Stimulated activated naive B cell treated with anti-CD40 and anti-IgM and Interleukin-4, amounts not matched to agents 10 μg/mL and 1 μg/mL and 100 μg/mL, for 72 hours (primary cell): ENCODE results near the gene OSTM1.
A peak's percentile ranks its signal among the peaks of the same experiment; 100 is the strongest.
"Not testable (repeated sequence)": the region's sequence is repeated elsewhere in the genome, so short reads cannot be mapped to it uniquely, and the experiment has no call there.

ENCODE experiments used
- ATAC-seq, 2 donors: fragments of 150-1000 bp; cut with Tn5 transposase; replicated peaks; 2 replicates each; pipeline ENCODE4 v1.10.0; 2021; ENCODE audit warnings: moderate library complexity in 1 of 2
- DNase-seq: peaks from one replicate; pipeline ENCODE4 v3.0.0; 2021
- H3K27ac Mint-ChIP-seq: one replicate; pipeline ENCODE4 v1.8.0; 2022; ENCODE audit warnings: mild to moderate bottlenecking, mixed read lengths
- H3K27me3 Mint-ChIP-seq, 2 donors: one replicate each; pipeline ENCODE4 v1.8.0; 2022; ENCODE audit warnings: mixed read lengths in 2 of 2
- H3K36me3 Mint-ChIP-seq, 2 donors: one replicate each; pipeline ENCODE4 v1.8.0; 2022; ENCODE audit warnings: mixed read lengths in 2 of 2, mild to moderate bottlenecking in 1 of 2
- H3K4me1 Mint-ChIP-seq, 2 donors: one replicate each; pipeline ENCODE4 v1.8.0; 2022; ENCODE audit warnings: mixed read lengths in 2 of 2, mild to moderate bottlenecking in 1 of 2
- H3K4me3 Mint-ChIP-seq, 2 donors: one replicate each; pipeline ENCODE4 v1.8.0; 2022; ENCODE audit warnings: mild to moderate bottlenecking in 2 of 2, mixed read lengths in 2 of 2, moderate library complexity in 1 of 2
- H3K9me3 Mint-ChIP-seq, 2 donors: one replicate each; pipeline ENCODE4 v1.8.0; 2022; ENCODE audit warnings: mixed read lengths in 2 of 2, mild to moderate bottlenecking in 1 of 2

OSTM1 gene

DNA sequence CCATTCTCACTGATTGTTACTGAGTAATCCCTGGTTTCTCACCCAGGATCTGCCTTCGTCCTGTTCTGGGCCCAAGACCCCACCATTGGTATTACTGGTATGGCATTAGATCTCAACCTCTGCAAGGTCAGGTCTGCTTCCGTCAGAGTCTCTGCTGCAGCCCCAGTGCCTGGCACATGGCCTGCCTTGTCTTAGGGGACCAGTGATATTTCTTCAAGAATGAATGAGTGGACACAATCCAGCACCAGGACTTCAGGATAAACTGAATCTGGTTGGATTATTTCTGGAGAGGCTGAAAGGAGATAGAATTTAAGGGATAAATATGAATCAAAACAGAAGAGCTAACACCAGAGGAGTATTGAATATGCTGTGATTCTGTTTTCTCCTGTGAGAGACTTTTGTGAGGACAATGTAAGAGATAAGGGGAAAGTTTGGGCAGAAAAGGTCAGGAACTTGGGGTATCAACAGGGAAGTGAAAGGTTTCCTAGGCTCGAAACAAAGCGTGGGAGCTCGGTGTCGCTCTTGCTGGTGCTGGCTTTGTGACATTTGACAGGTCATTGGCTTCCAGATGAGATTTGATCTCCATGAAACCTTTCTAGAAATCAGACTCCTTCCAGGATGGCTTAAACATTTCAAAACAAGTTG lies 53.9 kb downstream of the OSTM1 start:
- H3K4me3 Mint-ChIP-seq = no peak overlapping the region
- H3K27ac Mint-ChIP-seq = no peak overlapping the region
- peaks cover 5 to 10% of the 10 kb centered on the region in 2 donors for H3K36me3 Mint-ChIP-seq
- DNase-seq (no peak), ATAC-seq (no peak)
- H3K27me3 Mint-ChIP-seq = peaks cover 0 to 10% of the 10 kb centered on the region in 2 donors
- H3K9me3 Mint-ChIP-seq = peaks cover 6 to 9% of the 10 kb centered on the region in 2 donors
- H3K4me1 Mint-ChIP-seq = no peaks in the 10 kb centered on the region

DNA sequence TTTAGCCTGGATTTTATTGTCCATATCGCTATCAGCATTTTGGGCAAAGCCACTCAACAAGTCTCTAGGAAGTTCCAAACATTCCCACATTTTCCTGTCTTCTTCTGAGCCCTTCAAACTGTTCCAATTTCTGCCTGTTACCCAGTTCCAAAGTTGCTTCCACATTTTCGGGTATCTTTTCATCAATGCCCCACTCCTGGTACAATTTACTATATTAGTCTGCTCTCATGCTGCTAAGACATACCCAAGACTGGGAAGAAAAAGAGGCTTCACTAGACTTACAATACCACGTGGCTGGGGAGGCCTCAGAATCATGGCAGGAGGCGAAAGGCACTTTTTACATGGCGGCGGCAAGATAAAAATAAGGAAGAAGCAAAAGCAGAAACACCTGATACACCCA lies 58.3 kb downstream of the OSTM1 start:
- Mint-ChIP-seq H3K36me3 (peaks cover 5 to 29% of the 10 kb centered on the region in 2 donors), H3K9me3 (peaks cover 13 to 16% of the 10 kb centered on the region in 2 donors), H3K27me3 (peaks cover 0 to 14% of the 10 kb centered on the region in 2 donors)
- H3K4me3 Mint-ChIP-seq, H3K27ac Mint-ChIP-seq, ATAC-seq, H3K4me1 Mint-ChIP-seq, DNase-seq: not testable (repeated sequence)

DNA sequence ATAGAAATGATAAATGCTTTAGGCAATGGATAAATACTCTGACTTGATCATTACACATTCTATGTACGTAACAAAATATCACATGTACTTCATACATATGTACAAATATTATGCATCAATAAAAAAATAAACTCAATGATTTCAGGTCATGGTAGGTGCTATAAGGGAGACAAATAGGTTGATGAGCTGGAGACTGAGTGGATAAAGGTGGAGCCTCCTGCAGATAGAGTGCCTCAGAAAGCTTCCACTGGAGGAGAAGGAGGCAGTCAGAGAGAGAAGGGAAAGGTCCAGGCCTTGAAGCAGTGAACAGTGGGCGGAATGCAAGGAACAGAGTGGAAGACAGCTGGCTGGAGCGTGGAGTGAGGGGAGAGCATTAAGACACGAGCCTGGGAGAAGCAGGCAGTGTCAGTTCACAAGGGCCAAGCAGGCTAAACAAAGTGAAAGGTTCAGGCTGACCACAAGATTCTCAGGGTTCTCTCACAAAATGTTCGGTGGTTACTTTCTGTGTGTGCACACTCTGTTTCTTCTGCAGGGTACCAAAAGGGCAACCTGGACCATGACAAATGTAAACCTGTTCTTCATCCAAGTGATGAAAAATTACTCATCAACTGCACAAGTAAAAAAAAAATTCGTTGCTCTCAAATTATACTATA lies 60.6 kb downstream of the OSTM1 start:
- H3K27ac Mint-ChIP-seq = no peak overlapping the region
- H3K9me3 Mint-ChIP-seq = peaks cover 22 to 26% of the 10 kb centered on the region in 2 donors
- H3K4me3 Mint-ChIP-seq = no peak overlapping the region
- H3K36me3 Mint-ChIP-seq = peaks cover 11 to 39% of the 10 kb centered on the region in 2 donors
- ATAC-seq (no peak), DNase-seq (no peak)
- H3K27me3 Mint-ChIP-seq = peaks cover 0 to 21% of the 10 kb centered on the region in 2 donors
- H3K4me1 Mint-ChIP-seq = no peaks in the 10 kb centered on the region

DNA sequence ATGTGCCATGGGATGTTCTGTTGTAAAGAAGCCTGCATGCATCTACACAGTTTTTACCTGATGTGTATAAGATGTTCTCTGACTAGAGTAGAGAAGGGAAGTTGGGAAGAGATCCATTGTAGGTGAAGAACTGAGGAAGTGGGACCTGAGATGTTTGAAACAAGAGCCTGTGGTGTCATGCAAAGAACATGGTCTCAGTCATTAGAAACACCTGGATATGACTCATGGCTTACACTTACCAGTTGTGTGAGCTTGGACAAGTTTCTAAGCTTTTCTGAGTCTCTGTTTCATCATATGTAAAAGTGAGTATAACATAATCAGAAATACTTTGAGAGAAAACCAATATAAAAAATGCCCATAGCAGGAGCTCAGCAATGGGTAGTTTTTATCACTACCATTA lies 64.6 kb downstream of the OSTM1 start:
- no peaks in the 10 kb centered on the region for H3K4me1 Mint-ChIP-seq

DNA sequence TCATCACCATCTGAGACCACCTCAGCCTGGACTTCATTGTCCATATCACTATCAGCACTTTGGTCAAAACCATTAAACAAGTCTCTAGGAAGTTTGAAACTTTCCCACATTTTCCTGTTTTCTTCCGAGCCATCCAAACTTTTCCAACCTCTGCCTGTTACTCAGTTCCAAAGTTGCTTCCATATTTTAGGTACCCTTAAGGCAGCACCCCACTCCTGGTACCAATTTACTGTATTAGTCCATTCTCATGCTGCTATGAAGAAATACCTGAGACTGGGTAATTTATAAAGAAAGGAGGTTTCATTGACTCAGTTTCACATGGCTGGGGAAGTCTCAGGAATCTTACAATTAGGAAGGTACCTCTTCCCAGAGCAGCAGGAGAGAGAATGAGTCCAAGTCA lies 65.3 kb downstream of the OSTM1 start:
- not testable (repeated sequence) for H3K27ac Mint-ChIP-seq, ATAC-seq, H3K27me3 Mint-ChIP-seq, H3K4me1 Mint-ChIP-seq, H3K4me3 Mint-ChIP-seq, DNase-seq
- peaks cover 14 to 17% of the 10 kb centered on the region in 2 donors for H3K9me3 Mint-ChIP-seq
- H3K36me3 Mint-ChIP-seq = peaks cover 10 to 21% of the 10 kb centered on the region in 2 donors

More for the DNA sequence above, 64.6 kb downstream of the OSTM1 start:
- no peak for DNase-seq
- Mint-ChIP-seq H3K27me3 (peaks cover 0 to 7% of the 10 kb centered on the region in 2 donors), H3K9me3 (peaks cover 17 to 21% of the 10 kb centered on the region in 2 donors), H3K4me3 (no peak overlapping the region), H3K27ac (no peak overlapping the region), H3K36me3 (peaks cover 10 to 27% of the 10 kb centered on the region in 2 donors)
- peak in 1 of 2 donors; percentile 31 for ATAC-seq

DNA sequence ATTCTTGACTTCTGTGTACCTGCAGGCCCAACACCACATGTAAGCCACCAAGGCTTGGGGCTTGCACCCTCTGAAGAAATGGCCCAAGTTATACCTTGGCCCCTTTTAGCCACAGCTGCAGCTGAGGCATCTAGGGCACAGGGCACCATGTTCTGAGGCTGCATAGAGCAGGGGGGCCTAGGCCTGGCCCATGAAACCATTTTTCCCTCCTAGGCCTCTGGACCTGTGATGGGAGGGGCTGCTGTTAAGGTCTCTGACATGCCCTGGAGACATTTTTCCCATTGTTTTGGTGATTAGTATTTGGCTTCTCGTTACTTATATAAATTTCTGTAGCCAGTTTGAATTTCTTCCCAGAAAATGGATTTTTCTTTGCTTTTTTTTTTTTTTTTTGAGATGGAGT lies 66.2 kb downstream of the OSTM1 start:
- H3K4me3 Mint-ChIP-seq = no peak overlapping the region
- DNase-seq = no peak
- no peak for ATAC-seq
- peaks cover 10 to 15% of the 10 kb centered on the region in 2 donors for H3K36me3 Mint-ChIP-seq
- H3K27ac Mint-ChIP-seq = no peak overlapping the region
- peaks cover 11 to 17% of the 10 kb centered on the region in 2 donors for H3K9me3 Mint-ChIP-seq
- H3K4me1 Mint-ChIP-seq = no peaks in the 10 kb centered on the region
- peaks cover 0 to 7% of the 10 kb centered on the region in 2 donors for H3K27me3 Mint-ChIP-seq

DNA sequence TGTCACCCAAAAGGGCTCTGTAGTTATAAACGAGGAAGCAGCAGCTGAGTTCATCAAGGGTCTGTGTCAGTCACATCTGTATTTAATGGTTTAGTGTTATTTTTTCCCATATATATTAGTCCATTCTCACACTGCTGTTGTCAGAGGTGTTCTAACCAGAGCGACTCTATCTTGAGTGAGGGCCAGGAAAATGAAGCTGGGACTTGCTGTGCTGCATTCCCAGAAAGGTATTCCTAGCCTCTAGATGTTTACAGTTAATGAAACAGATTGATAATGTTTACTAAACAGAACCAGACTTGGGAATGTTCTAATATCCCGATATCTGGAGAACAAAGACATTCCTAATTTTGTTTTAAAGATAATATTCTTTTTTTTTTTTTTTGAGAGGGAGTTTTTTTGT lies 68.6 kb downstream of the OSTM1 start:
- peaks cover 10 to 15% of the 10 kb centered on the region in 2 donors for H3K36me3 Mint-ChIP-seq
- no peak overlapping the region for H3K27ac Mint-ChIP-seq
- H3K27me3 Mint-ChIP-seq = peaks cover 0 to 7% of the 10 kb centered on the region in 2 donors
- H3K4me1 Mint-ChIP-seq = peaks cover 0 to 10% of the 10 kb centered on the region in 2 donors
- DNase-seq (no peak), ATAC-seq (no peak)
- H3K9me3 Mint-ChIP-seq = peaks cover 11 to 17% of the 10 kb centered on the region in 2 donors
- H3K4me3 Mint-ChIP-seq = no peak overlapping the region

DNA sequence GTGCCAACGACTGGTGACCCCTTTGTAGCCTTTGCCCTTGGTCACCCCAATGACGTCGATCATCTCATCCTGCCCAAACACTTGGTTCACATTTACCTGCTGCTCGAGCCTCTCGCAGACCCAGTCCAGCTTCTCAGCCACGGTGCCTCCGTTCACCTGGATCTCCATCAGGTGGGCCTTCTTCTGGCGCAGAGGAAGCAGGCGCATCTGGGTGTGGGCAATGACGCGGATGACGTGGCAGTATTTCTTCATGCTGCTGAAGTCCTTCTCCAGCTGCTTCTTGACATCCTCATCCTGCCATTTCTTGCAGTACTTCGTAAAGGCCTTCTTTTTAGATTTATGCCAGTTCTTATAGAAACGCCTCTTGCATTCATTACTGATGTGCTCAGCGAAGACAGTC lies 69.7 kb downstream of the OSTM1 start:
- Mint-ChIP-seq H3K27me3 (peaks cover 0 to 7% of the 10 kb centered on the region in 2 donors), H3K27ac (no peak overlapping the region), H3K36me3 (peaks cover 10 to 15% of the 10 kb centered on the region in 2 donors), H3K4me3 (no peak overlapping the region), H3K4me1 (peaks cover 0 to 10% of the 10 kb centered on the region in 2 donors), H3K9me3 (peaks cover 10 to 17% of the 10 kb centered on the region in 2 donors)
- DNase-seq (no peak), ATAC-seq (no peak)

DNA sequence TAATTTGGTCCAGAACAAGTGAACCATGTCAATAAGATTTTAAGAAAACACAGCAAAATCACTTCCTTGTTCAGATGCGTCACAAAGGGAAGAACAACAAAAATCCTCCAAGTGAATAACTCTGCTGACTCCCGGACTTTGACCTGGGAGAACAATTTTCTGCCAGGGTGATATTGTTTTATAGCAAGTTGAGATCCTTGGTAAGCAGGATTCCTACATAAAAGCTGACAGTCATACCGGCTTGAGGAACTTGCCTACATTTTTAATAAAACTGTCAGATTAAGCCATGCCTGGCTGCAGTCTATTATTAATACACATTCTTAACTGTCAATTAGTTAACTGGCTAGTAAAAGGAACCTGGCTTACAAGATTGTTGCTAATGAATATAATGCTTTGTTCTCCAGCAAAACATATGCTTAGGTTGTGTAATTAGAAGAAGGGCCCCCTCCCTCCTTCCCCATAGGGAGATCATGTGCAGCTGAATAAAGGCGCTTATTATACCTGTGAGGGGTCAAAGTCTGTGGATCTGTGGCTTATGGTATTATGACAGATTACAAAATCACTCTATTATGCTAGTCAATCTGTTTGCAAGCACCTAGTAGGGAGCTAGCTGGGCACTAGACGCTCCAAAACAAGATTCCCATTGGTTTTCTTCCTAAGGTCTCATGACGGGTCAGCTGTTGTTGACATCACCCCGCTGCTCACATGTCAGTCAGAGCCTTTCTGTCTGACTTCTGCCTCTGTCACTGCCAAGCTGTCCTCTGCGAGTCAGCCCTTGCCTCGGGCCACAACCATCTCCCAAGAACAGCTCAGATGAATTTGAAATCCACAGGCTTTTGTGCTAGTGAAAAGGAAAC lies 71.9 kb downstream of the OSTM1 start:
- Mint-ChIP-seq H3K9me3 (peaks cover 0 to 2% of the 10 kb centered on the region in 2 donors), H3K36me3 (no peaks in the 10 kb centered on the region), H3K27ac (no peak overlapping the region), H3K27me3 (no peaks in the 10 kb centered on the region), H3K4me1 (peaks cover 0 to 10% of the 10 kb centered on the region in 2 donors), H3K4me3 (no peak overlapping the region)
- ATAC-seq (no peak), DNase-seq (no peak)

DNA sequence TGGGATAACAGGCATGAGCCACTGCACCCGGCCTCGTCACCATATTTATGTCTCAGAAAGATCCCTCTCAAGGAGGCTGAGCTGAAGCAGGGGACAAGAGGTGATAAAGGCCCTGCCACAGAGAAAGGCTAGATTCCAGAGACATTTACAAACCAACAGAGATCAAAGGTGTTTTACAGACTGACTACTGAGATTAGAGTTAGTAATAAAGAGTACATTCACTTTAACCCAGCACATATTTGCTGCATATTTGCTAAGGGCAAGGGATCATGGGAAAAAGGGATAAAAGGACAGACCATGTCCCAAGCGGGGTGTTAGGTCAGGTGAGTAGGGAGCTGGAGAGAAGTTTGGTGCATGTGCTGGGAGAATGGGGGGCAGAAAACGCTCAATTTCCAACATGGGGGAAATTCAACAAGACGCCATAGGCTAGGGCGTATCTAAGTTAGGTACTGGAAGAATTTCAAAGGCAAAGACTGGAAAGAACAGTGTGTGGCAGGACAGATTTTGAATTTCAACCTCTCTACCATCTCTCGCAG lies 72.8 kb downstream of the OSTM1 start:
- H3K9me3 Mint-ChIP-seq = no peaks in the 10 kb centered on the region
- H3K4me1 Mint-ChIP-seq = peaks cover 0 to 10% of the 10 kb centered on the region in 2 donors
- ATAC-seq (no peak), DNase-seq (no peak)
- no peaks in the 10 kb centered on the region for H3K36me3 Mint-ChIP-seq
- no peaks in the 10 kb centered on the region for H3K27me3 Mint-ChIP-seq
- H3K4me3 Mint-ChIP-seq = no peak overlapping the region
- H3K27ac Mint-ChIP-seq = no peak overlapping the region

DNA sequence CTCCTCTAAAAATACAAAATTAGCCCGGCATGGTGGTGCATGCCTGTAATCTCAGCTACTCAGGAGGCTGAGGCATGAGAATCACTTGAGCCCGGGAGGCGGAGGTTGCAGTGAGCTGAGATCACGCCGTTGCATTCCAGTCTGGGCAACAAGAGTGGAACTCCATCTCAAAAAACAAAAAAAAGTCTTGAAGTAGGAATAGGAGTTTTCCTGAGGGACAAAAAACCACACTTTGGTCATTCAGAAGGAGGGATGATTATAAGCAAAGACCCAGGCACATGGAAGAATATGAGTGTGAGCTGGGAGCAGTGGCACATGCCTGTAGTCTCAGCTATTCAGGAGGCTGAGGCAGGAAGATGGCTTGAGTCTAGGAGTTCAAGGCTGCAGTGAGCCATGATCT lies 74.3 kb downstream of the OSTM1 start:
- not testable (repeated sequence) for H3K4me3 Mint-ChIP-seq, H3K9me3 Mint-ChIP-seq, H3K36me3 Mint-ChIP-seq, H3K4me1 Mint-ChIP-seq, ATAC-seq, H3K27me3 Mint-ChIP-seq, H3K27ac Mint-ChIP-seq, DNase-seq

DNA sequence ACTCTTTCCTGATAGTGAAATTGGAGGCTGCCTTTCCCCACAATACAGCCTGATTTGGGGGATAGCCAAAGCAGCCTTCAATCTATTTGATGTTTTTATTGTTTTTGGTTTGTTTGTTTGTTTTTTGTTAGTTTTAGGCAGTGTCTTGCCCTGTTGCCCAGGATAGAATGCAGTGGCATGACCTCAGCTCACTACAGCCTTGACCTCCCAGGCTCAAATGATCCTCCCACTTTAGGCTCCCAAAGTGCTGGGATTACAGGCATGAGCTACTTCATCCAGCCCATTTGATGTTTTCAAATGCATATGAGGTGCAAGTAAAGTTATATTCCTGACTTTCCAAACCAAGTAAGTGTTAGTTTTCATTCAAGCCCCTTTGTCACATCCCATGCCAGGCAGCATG lies 75.2 kb downstream of the OSTM1 start:
- H3K27ac Mint-ChIP-seq = no peak overlapping the region
- H3K36me3 Mint-ChIP-seq = no peaks in the 10 kb centered on the region
- peaks cover 0 to 10% of the 10 kb centered on the region in 2 donors for H3K4me1 Mint-ChIP-seq
- no peak overlapping the region for H3K4me3 Mint-ChIP-seq
- ATAC-seq = no peak
- H3K27me3 Mint-ChIP-seq = no peaks in the 10 kb centered on the region
- no peaks in the 10 kb centered on the region for H3K9me3 Mint-ChIP-seq
- no peak for DNase-seq

DNA sequence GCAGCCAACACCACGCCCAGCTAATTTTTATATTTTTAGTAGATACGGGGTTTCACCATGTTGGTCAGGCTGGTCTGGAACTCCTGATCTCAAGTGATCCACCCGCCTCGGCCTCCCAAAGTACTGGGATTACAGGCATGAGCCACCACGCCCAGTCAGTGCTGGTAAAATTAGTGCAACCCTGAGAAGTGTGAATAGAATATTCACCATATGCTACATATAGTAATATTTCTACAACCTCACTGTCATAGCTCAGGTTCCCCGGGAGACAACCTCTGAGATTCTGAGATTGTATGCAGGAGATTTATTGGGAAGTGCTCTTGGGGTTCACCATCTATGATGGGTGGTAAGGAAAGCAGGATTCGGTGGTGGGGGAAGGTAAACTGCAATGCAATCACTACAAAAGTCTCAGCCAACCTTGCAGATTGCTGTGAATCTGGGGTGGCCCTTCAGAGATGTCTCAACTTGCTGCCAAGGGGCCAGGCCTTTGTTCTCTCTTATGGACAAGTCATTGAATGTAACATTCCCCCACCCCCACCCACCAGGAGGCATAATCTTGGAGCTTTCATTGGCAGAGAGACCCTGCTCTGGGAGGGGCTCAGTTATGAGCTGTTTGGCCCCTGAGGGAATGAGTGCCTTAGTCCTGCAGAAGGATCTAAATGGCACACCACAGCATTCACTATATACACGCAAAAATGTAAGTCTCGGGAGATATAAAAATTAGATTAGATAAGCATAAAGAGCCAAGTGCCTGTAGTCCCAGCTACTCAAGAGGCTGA lies 82.6 kb downstream of the OSTM1 start:
- H3K9me3 Mint-ChIP-seq = no peaks in the 10 kb centered on the region
- peaks cover 8 to 12% of the 10 kb centered on the region in 2 donors for H3K4me1 Mint-ChIP-seq
- H3K4me3 Mint-ChIP-seq = no peak overlapping the region
- no peak for ATAC-seq
- no peak for DNase-seq
- no peak overlapping the region for H3K27ac Mint-ChIP-seq
- no peaks in the 10 kb centered on the region for H3K36me3 Mint-ChIP-seq
- no peaks in the 10 kb centered on the region for H3K27me3 Mint-ChIP-seq
